ENCODE measurements around the gene LPCAT1. TPM values are rescaled to one million over a fixed set of nuclear protein-coding genes. Genes with fewer than 3 reads are reported as not detected.
"Not testable (repeated sequence)": the region's sequence is repeated elsewhere in the genome, so short reads cannot be mapped to it uniquely, and the experiment has no call there.

The LPCAT1 gene
- total RNA-seq, 4 donors from 2014 or later, result 10.4 to 13.2 (median 12.3) TPM

- 76 to 83% methylated on average over 8 of the region's 8 CpGs for WGBS, 2 donors
- H3K4me3 ChIP-seq (ENCODE audit: low read depth, poor library complexity, severe bottlenecking), result no peak overlapping the region
- DNase-seq (ENCODE audit: low spot score in 2 of 2), result peak in 1 of 2 donors; percentile 50
- intact Hi-C loops (cut with DNase I; ENCODE audit: low total_unique reads), result no loop called here
- no peak for TF ChIP-seq POLR2A (IDR thresholded peaks at IDR 0.05)
- TF ChIP-seq, protein P1, sequence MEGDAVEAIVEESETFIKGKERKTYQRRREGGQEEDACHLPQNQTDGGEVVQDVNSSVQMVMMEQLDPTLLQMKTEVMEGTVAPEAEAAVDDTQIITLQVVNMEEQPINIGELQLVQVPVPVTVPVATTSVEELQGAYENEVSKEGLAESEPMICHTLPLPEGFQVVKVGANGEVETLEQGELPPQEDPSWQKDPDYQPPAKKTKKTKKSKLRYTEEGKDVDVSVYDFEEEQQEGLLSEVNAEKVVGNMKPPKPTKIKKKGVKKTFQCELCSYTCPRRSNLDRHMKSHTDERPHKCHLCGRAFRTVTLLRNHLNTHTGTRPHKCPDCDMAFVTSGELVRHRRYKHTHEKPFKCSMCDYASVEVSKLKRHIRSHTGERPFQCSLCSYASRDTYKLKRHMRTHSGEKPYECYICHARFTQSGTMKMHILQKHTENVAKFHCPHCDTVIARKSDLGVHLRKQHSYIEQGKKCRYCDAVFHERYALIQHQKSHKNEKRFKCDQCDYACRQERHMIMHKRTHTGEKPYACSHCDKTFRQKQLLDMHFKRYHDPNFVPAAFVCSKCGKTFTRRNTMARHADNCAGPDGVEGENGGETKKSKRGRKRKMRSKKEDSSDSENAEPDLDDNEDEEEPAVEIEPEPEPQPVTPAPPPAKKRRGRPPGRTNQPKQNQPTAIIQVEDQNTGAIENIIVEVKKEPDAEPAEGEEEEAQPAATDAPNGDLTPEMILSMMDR (IDR thresholded peaks at IDR 0.05), result no peak
Measured at GRCh38 chr5:1515921-1516571, 7.7 kb downstream of the LPCAT1 start.

DNA sequence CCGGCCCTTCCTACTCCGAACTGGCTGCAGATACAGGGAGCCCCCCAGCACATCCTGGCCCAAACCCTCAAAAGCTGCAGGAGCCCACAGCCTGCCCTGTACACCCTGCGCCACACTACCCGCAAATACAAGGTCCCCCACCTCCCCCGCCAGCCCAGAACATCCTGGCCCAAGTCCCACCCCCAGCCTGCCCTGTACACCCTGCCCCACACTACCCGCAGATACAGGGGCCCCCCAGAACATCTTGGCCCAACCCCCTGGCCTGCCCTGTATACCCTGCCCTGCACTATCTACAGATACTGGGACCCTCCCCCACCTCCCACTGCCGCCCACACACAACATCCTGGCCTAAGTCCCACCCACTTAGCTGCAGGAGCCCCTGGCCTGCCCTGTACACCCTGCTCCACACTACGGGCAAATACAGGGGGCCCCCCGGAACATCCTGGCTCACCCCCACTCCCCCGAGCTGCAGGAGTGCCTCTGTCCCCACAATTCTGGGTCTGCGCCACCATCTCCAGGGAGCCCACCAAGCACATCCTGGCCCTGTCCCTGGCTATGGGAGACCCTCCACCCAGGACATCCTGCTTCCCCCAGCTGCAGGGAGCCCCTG lies 8.3 kb downstream of the LPCAT1 start:
- TF ChIP-seq, protein P1 (IDR thresholded peaks at IDR 0.05), result no peak
- TF ChIP-seq POLR2A (IDR thresholded peaks at IDR 0.05), result no peak
- WGBS, 2 donors, result 90 to 94% methylated on average over 10 to 11 of the region's 11 CpGs
- intact Hi-C loops (cut with DNase I; ENCODE audit: low total_unique reads), result no loop called here
- peak in 1 of 2 donors; percentile 75 for DNase-seq (ENCODE audit: low spot score in 2 of 2)
- no peak overlapping the region for H3K4me3 ChIP-seq (ENCODE audit: low read depth, poor library complexity, severe bottlenecking)

DNA sequence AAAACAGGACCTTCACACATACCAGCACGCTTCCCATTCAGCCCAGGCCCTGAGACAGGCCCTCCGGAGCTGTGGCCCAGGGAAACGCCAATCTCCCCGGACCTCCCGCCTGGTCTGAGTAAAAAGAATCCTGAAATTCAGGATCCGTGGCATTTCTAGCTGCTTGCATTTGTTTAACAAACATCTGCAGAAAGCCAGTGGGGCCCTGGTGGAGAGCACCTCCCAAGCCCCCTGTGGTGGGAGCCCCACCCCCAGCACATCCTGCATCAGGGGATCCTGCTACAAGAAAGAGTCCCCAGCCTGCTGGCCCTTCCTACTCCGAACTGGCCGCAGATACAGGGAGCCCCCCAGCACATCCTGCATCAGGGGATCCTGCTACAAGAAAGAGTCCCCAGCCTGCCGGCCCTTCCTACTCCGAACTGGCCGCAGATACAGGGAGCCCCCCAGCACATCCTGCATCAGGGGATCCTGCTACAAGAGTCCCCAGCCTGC lies 8.9 kb downstream of the LPCAT1 start:
- intact Hi-C loops (cut with DNase I; ENCODE audit: low total_unique reads); H3K4me3 ChIP-seq (ENCODE audit: low read depth, poor library complexity, severe bottlenecking): not testable (repeated sequence)
- peak in 1 of 2 donors; percentile 81 for DNase-seq (ENCODE audit: low spot score in 2 of 2)
- 84 to 92% methylated on average over 11 of the region's 11 CpGs for WGBS, 2 donors

GRCh38 chr5:1514027-1514818 lies 9.5 kb downstream of the LPCAT1 start:
- WGBS, 2 donors, result 85% methylated on average over 29 of the region's 30 CpGs
- intact Hi-C loops (cut with DNase I; ENCODE audit: low total_unique reads), result no loop called here
- TF ChIP-seq POLR2A (IDR thresholded peaks at IDR 0.05), result no peak
- TF ChIP-seq, protein P1 (IDR thresholded peaks at IDR 0.05), result no peak
- peak in 1 of 2 donors; percentile 79 for DNase-seq (ENCODE audit: low spot score in 2 of 2)
- H3K4me3 ChIP-seq (ENCODE audit: low read depth, poor library complexity, severe bottlenecking), result no peak overlapping the region

DNA sequence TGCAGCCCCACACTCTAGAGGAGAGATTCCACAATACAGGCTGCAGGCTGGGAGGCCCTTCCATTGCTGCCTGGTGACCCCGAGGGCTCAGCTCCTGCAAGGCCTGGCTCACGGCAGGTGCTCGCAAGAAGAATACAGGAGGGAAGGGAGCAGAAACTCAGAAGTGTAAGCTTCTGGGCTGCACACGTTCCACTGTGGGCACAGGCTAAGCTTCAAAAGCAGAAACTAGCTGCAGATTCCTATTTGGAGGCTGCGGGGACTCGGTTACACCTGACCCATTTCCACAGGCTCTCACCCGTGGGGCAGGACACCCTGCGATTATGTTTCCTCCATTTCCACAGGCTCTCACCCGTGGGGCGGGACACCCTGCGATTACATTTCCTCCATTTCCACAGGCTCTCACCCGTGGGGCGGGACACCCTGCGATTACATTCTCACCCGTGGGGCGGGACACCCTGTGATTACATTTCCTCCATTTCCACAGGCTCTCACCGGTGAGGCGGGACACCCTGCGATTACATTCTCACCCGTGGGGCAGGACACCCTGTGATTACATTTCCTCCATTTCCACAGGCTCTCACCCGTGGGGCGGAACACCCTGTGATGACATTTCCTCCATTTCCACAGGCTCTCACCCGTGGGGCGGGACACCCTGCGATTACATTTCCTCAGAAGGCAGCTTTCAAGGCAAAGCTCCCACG lies 10.3 kb downstream of the LPCAT1 start:
- H3K4me3 ChIP-seq (ENCODE audit: low read depth, poor library complexity, severe bottlenecking), result no peak overlapping the region
- no peak for TF ChIP-seq POLR2A (IDR thresholded peaks at IDR 0.05)
- TF ChIP-seq, protein P1 (IDR thresholded peaks at IDR 0.05), result no peak
- WGBS, 2 donors, result 73 to 76% methylated on average over 26 of the region's 26 CpGs
- DNase-seq (ENCODE audit: low spot score in 2 of 2), result peak in 1 of 2 donors; percentile 76
- intact Hi-C loops (cut with DNase I; ENCODE audit: low total_unique reads), result no loop called here

Data from lower leg skin (tissue), 4 donors.